GM23338 (cell line): ENCODE results near the gene ZNF611.

Experiments used
- CREB1 ChIP-seq: fragments of 250-450 bp; sonication (Bioruptor Pico); IDR thresholded peaks from 2 replicates; pipeline ENCODE4 v1.5.0; 2020; ENCODE audit warnings: low read depth, mild to moderate bottlenecking, moderate library complexity
- EZH2 ChIP-seq: fragments of 200-600 bp; sonication (generic); IDR thresholded peaks from one replicate; pipeline ENCODE4 v1.8.0; 2017; ENCODE audit warnings: antibody characterized with exemption, mild to moderate bottlenecking, low read depth; ENCODE audit not compliant: unreplicated experiment
- EZH2phosphoT487 ChIP-seq: fragments of 200-600 bp; sonication (generic); IDR thresholded peaks from one replicate; pipeline ENCODE4 v1.8.1; 2018; ENCODE audit warnings: antibody characterized with exemption; ENCODE audit not compliant: unreplicated experiment
- JUNB ChIP-seq: IDR thresholded peaks from one replicate; pipeline ENCODE4 v1.6.1; 2016; ENCODE audit warnings: antibody characterized with exemption; ENCODE audit not compliant: unreplicated experiment
- NANOG ChIP-seq: IDR thresholded peaks from 2 replicates; pipeline ENCODE4 v1.6.1; 2016; ENCODE audit warnings: antibody characterized with exemption, borderline replicate concordance
- POLR2AphosphoS5 ChIP-seq: IDR thresholded peaks from 2 replicates; pipeline ENCODE4 v1.6.1; 2016; ENCODE audit warnings: antibody characterized with exemption, low read depth
- STAT1 ChIP-seq: IDR thresholded peaks from one replicate; pipeline ENCODE4 v1.6.1; 2016; ENCODE audit warnings: antibody characterized with exemption; ENCODE audit not compliant: unreplicated experiment
- ZNF114 ChIP-seq: fragments of 250-450 bp; sonication (Bioruptor Pico); IDR thresholded peaks from 2 replicates; pipeline ENCODE4 v1.5.0; 2020; ENCODE audit warnings: mild to moderate bottlenecking, moderate library complexity
- ZNF331 ChIP-seq: fragments of 250-450 bp; sonication (Bioruptor Pico); IDR thresholded peaks from 2 replicates; pipeline ENCODE4 v1.5.0; 2020; ENCODE audit warnings: low read depth, mild to moderate bottlenecking, moderate library complexity
- TF ChIP-seq, protein P1 (sequence below), 2 experiments: fragments of 200-600 bp in 1 of 2; sonication (generic) in 1 of 2; conservative IDR thresholded peaks; 2 replicates each; pipeline versions ENCODE4 v1.5.1 to v1.6.1; 2016 to 2017; ENCODE audit warnings: antibody characterized with exemption in 2 of 2, low read depth in 2 of 2, mild to moderate bottlenecking in 2 of 2, moderate library complexity in 1 of 2
- TF ChIP-seq, protein P2 (sequence below): IDR thresholded peaks from 2 replicates; pipeline ENCODE4 v1.6.1; 2016; ENCODE audit warnings: antibody characterized with exemption
- TF ChIP-seq, protein P3 (sequence below): IDR thresholded peaks from one replicate; pipeline ENCODE4 v1.6.1; 2018; ENCODE audit warnings: antibody characterized with exemption; ENCODE audit not compliant: unreplicated experiment
- TF ChIP-seq, protein P4 (sequence below): fragments of 250-450 bp; sonication (Bioruptor Pico); IDR thresholded peaks from 2 replicates; pipeline ENCODE4 v1.5.0; 2020; ENCODE audit warnings: mild to moderate bottlenecking, moderate library complexity

DNA sequence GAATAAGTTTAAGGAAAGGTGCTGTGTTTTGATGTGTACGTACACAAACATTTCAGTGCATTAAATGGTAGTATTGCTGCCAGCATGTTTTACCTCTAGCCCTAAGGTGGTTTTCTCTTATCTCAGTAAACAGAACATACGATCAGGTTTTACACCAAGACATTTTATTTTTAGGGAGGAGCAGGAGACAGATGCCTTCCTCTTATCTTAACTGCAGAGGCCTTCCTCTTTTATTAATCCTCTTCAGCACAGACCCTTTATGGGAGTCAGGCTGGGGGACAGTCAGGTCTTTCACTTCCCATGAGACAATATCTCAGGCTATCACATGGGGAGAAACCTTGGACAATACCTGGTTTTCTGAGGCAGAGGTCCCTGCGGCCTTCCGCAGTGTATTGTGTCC, 14.9 kb upstream of the ZNF611 start:
- TF ChIP-seq, protein P1, sequence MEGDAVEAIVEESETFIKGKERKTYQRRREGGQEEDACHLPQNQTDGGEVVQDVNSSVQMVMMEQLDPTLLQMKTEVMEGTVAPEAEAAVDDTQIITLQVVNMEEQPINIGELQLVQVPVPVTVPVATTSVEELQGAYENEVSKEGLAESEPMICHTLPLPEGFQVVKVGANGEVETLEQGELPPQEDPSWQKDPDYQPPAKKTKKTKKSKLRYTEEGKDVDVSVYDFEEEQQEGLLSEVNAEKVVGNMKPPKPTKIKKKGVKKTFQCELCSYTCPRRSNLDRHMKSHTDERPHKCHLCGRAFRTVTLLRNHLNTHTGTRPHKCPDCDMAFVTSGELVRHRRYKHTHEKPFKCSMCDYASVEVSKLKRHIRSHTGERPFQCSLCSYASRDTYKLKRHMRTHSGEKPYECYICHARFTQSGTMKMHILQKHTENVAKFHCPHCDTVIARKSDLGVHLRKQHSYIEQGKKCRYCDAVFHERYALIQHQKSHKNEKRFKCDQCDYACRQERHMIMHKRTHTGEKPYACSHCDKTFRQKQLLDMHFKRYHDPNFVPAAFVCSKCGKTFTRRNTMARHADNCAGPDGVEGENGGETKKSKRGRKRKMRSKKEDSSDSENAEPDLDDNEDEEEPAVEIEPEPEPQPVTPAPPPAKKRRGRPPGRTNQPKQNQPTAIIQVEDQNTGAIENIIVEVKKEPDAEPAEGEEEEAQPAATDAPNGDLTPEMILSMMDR (conservative IDR thresholded peaks at IDR 0.05; ENCODE audit: low read depth in 2 of 2), result no peak
- TF ChIP-seq POLR2AphosphoS5 (no peak), EZH2 (no peak), JUNB (no peak), EZH2phosphoT487 (no peak), STAT1 (no peak), NANOG (no peak), CREB1 (no peak), ZNF331 (CRISPR knock-in tag) (no peak), ZNF114 (CRISPR knock-in tag) (no peak)
- TF ChIP-seq, protein P2, sequence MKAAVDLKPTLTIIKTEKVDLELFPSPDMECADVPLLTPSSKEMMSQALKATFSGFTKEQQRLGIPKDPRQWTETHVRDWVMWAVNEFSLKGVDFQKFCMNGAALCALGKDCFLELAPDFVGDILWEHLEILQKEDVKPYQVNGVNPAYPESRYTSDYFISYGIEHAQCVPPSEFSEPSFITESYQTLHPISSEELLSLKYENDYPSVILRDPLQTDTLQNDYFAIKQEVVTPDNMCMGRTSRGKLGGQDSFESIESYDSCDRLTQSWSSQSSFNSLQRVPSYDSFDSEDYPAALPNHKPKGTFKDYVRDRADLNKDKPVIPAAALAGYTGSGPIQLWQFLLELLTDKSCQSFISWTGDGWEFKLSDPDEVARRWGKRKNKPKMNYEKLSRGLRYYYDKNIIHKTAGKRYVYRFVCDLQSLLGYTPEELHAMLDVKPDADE, result no peak
- TF ChIP-seq, protein P3, sequence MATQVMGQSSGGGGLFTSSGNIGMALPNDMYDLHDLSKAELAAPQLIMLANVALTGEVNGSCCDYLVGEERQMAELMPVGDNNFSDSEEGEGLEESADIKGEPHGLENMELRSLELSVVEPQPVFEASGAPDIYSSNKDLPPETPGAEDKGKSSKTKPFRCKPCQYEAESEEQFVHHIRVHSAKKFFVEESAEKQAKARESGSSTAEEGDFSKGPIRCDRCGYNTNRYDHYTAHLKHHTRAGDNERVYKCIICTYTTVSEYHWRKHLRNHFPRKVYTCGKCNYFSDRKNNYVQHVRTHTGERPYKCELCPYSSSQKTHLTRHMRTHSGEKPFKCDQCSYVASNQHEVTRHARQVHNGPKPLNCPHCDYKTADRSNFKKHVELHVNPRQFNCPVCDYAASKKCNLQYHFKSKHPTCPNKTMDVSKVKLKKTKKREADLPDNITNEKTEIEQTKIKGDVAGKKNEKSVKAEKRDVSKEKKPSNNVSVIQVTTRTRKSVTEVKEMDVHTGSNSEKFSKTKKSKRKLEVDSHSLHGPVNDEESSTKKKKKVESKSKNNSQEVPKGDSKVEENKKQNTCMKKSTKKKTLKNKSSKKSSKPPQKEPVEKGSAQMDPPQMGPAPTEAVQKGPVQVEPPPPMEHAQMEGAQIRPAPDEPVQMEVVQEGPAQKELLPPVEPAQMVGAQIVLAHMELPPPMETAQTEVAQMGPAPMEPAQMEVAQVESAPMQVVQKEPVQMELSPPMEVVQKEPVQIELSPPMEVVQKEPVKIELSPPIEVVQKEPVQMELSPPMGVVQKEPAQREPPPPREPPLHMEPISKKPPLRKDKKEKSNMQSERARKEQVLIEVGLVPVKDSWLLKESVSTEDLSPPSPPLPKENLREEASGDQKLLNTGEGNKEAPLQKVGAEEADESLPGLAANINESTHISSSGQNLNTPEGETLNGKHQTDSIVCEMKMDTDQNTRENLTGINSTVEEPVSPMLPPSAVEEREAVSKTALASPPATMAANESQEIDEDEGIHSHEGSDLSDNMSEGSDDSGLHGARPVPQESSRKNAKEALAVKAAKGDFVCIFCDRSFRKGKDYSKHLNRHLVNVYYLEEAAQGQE, result no peak
- TF ChIP-seq, protein P4, sequence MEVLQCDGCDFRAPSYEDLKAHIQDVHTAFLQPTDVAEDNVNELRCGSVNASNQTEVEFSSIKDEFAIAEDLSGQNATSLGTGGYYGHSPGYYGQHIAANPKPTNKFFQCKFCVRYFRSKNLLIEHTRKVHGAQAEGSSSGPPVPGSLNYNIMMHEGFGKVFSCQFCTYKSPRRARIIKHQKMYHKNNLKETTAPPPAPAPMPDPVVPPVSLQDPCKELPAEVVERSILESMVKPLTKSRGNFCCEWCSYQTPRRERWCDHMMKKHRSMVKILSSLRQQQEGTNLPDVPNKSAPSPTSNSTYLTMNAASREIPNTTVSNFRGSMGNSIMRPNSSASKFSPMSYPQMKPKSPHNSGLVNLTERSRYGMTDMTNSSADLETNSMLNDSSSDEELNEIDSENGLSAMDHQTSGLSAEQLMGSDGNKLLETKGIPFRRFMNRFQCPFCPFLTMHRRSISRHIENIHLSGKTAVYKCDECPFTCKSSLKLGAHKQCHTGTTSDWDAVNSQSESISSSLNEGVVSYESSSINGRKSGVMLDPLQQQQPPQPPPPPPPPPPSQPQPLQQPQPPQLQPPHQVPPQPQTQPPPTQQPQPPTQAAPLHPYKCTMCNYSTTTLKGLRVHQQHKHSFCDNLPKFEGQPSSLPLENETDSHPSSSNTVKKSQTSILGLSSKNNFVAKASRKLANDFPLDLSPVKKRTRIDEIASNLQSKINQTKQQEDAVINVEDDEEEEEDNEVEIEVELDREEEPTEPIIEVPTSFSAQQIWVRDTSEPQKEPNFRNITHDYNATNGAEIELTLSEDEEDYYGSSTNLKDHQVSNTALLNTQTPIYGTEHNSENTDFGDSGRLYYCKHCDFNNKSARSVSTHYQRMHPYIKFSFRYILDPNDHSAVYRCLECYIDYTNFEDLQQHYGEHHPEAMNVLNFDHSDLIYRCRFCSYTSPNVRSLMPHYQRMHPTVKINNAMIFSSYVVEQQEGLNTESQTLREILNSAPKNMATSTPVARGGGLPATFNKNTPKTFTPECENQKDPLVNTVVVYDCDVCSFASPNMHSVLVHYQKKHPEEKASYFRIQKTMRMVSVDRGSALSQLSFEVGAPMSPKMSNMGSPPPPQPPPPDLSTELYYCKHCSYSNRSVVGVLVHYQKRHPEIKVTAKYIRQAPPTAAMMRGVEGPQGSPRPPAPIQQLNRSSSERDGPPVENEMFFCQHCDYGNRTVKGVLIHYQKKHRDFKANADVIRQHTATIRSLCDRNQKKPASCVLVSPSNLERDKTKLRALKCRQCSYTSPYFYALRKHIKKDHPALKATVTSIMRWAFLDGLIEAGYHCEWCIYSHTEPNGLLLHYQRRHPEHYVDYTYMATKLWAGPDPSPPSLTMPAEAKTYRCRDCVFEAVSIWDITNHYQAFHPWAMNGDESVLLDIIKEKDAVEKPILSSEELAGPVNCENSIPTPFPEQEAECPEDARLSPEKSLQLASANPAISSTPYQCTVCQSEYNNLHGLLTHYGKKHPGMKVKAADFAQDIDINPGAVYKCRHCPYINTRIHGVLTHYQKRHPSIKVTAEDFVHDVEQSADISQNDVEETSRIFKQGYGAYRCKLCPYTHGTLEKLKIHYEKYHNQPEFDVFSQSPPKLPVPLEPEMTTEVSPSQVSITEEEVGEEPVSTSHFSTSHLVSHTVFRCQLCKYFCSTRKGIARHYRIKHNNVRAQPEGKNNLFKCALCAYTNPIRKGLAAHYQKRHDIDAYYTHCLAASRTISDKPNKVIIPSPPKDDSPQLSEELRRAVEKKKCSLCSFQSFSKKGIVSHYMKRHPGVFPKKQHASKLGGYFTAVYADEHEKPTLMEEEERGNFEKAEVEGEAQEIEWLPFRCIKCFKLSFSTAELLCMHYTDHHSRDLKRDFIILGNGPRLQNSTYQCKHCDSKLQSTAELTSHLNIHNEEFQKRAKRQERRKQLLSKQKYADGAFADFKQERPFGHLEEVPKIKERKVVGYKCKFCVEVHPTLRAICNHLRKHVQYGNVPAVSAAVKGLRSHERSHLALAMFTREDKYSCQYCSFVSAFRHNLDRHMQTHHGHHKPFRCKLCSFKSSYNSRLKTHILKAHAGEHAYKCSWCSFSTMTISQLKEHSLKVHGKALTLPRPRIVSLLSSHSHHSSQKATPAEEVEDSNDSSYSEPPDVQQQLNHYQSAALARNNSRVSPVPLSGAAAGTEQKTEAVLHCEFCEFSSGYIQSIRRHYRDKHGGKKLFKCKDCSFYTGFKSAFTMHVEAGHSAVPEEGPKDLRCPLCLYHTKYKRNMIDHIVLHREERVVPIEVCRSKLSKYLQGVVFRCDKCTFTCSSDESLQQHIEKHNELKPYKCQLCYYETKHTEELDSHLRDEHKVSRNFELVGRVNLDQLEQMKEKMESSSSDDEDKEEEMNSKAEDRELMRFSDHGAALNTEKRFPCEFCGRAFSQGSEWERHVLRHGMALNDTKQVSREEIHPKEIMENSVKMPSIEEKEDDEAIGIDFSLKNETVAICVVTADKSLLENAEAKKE (CRISPR knock-in tag), result no peak
